HUES48 (cell line): Measurements from ENCODE around the gene KNSTRN.

Experiments
- H3K27ac ChIP-seq: one replicate; pipeline ENCODE4 v1.7.0; 2013; ENCODE audit warnings: low read depth, low read length, inconsistent platforms
- H3K27me3 ChIP-seq: 2 replicates; pipeline ENCODE4 v1.6.1; 2013; ENCODE audit warnings: mild to moderate bottlenecking, low read length; ENCODE audit not compliant: control insufficient read depth, insufficient read depth
- H3K36me3 ChIP-seq: 2 replicates; pipeline ENCODE4 v1.6.1; 2013; ENCODE audit warnings: low read length; ENCODE audit not compliant: control insufficient read depth, insufficient read depth
- H3K4me1 ChIP-seq: 2 replicates; pipeline ENCODE4 v1.6.1; 2013; ENCODE audit warnings: mild to moderate bottlenecking, low read length; ENCODE audit not compliant: control insufficient read depth, insufficient read depth
- H3K4me3 ChIP-seq: 2 replicates; pipeline ENCODE4 v1.5.1; 2013; ENCODE audit warnings: mild to moderate bottlenecking, low read depth, low read length
- H3K9ac ChIP-seq: 2 replicates; pipeline ENCODE4 v1.6.1; 2013; ENCODE audit warnings: mild to moderate bottlenecking, low read depth, low read length, moderate library complexity
- H3K9me3 ChIP-seq: 2 replicates; pipeline ENCODE4 v1.6.1; 2013; ENCODE audit warnings: low read length; ENCODE audit not compliant: control insufficient read depth, insufficient read depth

The KNSTRN gene

GRCh38 chr15:40410476-40410875, 28.0 kb downstream of the KNSTRN start:
- Histone ChIP-seq H3K27ac (no peak overlapping the region), H3K9ac (no peak overlapping the region), H3K4me1 (no peaks in the 10 kb centered on the region), H3K27me3 (no peaks in the 10 kb centered on the region), H3K4me3 (no peak overlapping the region), H3K36me3 (peaks cover 82% of the 10 kb centered on the region), H3K9me3 (no peaks in the 10 kb centered on the region)

- no peaks in the 10 kb centered on the region for H3K27me3 ChIP-seq
- H3K4me3 ChIP-seq = no peak overlapping the region
- H3K4me1 ChIP-seq = no peaks in the 10 kb centered on the region
- no peak overlapping the region for H3K9ac ChIP-seq
- H3K36me3 ChIP-seq = peaks cover 95% of the 10 kb centered on the region
- no peak overlapping the region for H3K27ac ChIP-seq
- no peaks in the 10 kb centered on the region for H3K9me3 ChIP-seq
Observed at GRCh38 chr15:40412095-40412759, 29.7 kb downstream of the KNSTRN start.

DNA sequence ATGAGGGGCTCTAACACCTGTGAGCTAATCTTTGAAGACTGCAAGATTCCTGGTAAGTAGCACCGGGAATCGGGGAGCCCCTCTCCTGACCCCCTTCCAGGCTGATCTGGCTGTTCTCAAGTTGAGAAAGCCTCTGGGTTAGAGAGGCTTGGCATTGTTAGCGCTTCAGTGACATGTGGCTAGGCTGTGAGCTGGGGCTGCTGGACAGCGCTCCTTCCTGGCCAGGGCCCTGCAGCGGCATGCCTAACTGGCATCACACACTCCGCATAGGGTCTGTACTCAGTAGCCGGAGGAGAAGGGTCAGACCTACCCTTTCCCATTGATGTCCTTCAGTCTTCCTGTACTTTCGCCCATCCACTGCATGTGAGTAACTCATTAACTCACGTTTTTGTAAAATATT, 30.5 kb downstream of the KNSTRN start:
- Histone ChIP-seq H3K4me3 (no peak overlapping the region), H3K4me1 (no peaks in the 10 kb centered on the region), H3K27ac (no peak overlapping the region), H3K9ac (no peak overlapping the region), H3K27me3 (no peaks in the 10 kb centered on the region), H3K9me3 (no peaks in the 10 kb centered on the region), H3K36me3 (peaks cover 95% of the 10 kb centered on the region)

DNA sequence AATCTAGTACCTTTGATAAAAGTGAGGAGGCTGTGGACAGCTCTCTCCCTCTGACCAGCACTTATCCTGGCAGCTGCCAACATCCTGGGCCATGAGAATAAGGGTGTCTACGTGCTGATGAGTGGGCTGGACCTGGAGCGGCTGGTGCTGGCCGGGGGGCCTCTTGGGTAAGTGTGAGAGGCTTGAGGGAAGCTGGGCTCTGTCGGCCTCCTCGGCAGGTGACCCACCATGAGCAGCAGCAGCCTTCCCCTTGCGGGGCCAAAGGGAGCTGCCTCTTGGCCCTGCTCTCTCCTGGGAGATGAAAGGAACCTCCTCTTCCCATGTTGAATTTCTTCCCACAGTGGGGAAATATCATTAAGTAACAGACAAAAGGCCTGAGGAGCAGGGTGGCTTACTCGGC, 32.3 kb downstream of the KNSTRN start:
- H3K9ac ChIP-seq = no peak overlapping the region
- no peaks in the 10 kb centered on the region for H3K27me3 ChIP-seq
- H3K4me1 ChIP-seq = no peaks in the 10 kb centered on the region
- H3K36me3 ChIP-seq = peaks cover 90% of the 10 kb centered on the region
- no peak overlapping the region for H3K27ac ChIP-seq
- H3K4me3 ChIP-seq = no peak overlapping the region
- H3K9me3 ChIP-seq = no peaks in the 10 kb centered on the region

DNA sequence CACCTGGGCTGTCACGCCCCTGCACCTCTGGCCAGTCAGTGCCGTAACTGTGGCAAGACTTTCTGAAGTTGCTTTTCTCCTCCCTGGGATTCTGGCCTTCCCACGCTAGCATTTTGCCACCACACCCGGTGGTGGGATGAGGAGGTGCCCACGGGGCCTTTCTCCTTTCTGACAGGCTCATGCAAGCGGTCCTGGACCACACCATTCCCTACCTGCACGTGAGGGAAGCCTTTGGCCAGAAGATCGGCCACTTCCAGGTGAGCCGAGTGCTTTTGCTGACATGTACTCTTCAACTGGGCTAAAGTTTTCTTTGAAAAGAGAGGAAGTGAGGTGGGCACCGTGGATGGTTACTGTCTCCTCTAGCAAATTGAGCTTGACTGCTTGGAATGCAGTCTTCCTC, 32.7 kb downstream of the KNSTRN start:
- Histone ChIP-seq H3K9ac (no peak overlapping the region), H3K4me1 (no peaks in the 10 kb centered on the region), H3K27me3 (no peaks in the 10 kb centered on the region), H3K27ac (no peak overlapping the region), H3K9me3 (no peaks in the 10 kb centered on the region), H3K4me3 (no peak overlapping the region), H3K36me3 (peaks cover 86% of the 10 kb centered on the region)

- peaks cover under 1% of the 10 kb centered on the region; the same call in 1 of the 2 replicates for H3K27me3 ChIP-seq
- H3K9ac ChIP-seq = no peak overlapping the region
- H3K4me1 ChIP-seq = no peaks in the 10 kb centered on the region
- H3K9me3 ChIP-seq = no peaks in the 10 kb centered on the region
- H3K4me3 ChIP-seq = no peak overlapping the region
- peaks cover 77% of the 10 kb centered on the region for H3K36me3 ChIP-seq
- no peak overlapping the region for H3K27ac ChIP-seq
Observed at GRCh38 chr15:40416056-40416455, 33.5 kb downstream of the KNSTRN start.

- no peak overlapping the region for H3K27ac ChIP-seq
- no peak overlapping the region for H3K9ac ChIP-seq
- H3K9me3 ChIP-seq = no peaks in the 10 kb centered on the region
- peaks cover 8% of the 10 kb centered on the region; the same call in 1 of the 2 replicates for H3K27me3 ChIP-seq
- peaks cover 57% of the 10 kb centered on the region for H3K36me3 ChIP-seq
- peaks cover 7% of the 10 kb centered on the region for H3K4me1 ChIP-seq
- no peak overlapping the region for H3K4me3 ChIP-seq
Observed at GRCh38 chr15:40418126-40418525, 35.6 kb downstream of the KNSTRN start.

- peaks cover 8% of the 10 kb centered on the region; the same call in 1 of the 2 replicates for H3K27me3 ChIP-seq
- no peak overlapping the region for H3K9ac ChIP-seq
- no peaks in the 10 kb centered on the region for H3K9me3 ChIP-seq
- no peak overlapping the region for H3K27ac ChIP-seq
- H3K4me1 ChIP-seq = peaks cover 7% of the 10 kb centered on the region
- H3K4me3 ChIP-seq = no peak overlapping the region
- H3K36me3 ChIP-seq = peaks cover 36% of the 10 kb centered on the region
Observed at GRCh38 chr15:40420071-40420713, 37.7 kb downstream of the KNSTRN start.

DNA sequence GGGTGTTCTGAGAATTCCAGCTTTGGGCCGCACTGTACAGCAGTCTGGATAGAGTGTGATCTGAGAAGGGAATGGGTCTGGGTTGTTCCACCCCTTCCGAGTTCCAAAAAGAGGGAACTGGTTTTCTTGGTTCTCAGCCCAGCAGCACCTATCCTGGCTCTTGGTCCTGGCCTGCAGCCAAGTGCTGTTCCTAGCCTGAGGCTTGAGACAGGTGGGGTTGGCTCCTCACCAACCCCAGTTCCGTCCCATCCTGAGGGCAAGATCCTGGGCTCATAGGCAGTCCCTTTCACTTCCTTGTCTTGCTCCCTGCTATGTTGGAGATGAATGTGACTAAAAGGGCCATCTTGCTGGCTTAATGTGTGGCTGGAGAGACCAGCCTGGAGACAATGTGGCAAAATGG, 38.3 kb downstream of the KNSTRN start:
- Histone ChIP-seq H3K27me3 (peaks cover 8% of the 10 kb centered on the region; the same call in 1 of the 2 replicates), H3K9me3 (no peaks in the 10 kb centered on the region), H3K4me1 (peaks cover 7% of the 10 kb centered on the region), H3K27ac (no peak overlapping the region), H3K36me3 (peaks cover 30% of the 10 kb centered on the region), H3K9ac (no peak overlapping the region), H3K4me3 (no peak overlapping the region)

- H3K9ac ChIP-seq = no peak overlapping the region; the same call in 1 of the 2 replicates
- no peaks in the 10 kb centered on the region for H3K9me3 ChIP-seq
Observed at GRCh38 chr15:40421246-40422157, 39.0 kb downstream of the KNSTRN start.

More at GRCh38 chr15:40421246-40422157, 39.0 kb downstream of the KNSTRN start:
- Histone ChIP-seq H3K27me3 (peaks cover 8% of the 10 kb centered on the region; the same call in 1 of the 2 replicates), H3K36me3 (peaks cover 23% of the 10 kb centered on the region), H3K27ac (no peak overlapping the region), H3K4me1 (peaks cover 7% of the 10 kb centered on the region), H3K4me3 (peak overlapping the region; percentile 52; the same call in 1 of the 2 replicates)
